Measurements from ENCODE around the gene NOP14.
"Not testable (repeated sequence)": the region's sequence is repeated elsewhere in the genome, so short reads cannot be mapped to it uniquely, and the experiment has no call there.

NOP14 gene

GRCh38 chr4:2961421-2961810 lies 1.8 kb downstream of the NOP14 start:
- no peak for DNase-seq

GRCh38 chr4:2960450-2960849 lies 2.8 kb downstream of the NOP14 start:
- not testable (repeated sequence) for DNase-seq

- no peak for DNase-seq
Measured at GRCh38 chr4:2958446-2958845, 4.8 kb downstream of the NOP14 start.

GRCh38 chr4:2955186-2956044 lies 7.8 kb downstream of the NOP14 start:
- DNase-seq, result not testable (repeated sequence)

- DNase-seq, result no peak
Measured at GRCh38 chr4:2954358-2955185, 8.6 kb downstream of the NOP14 start.

- no peak for DNase-seq
Measured at GRCh38 chr4:2953496-2953895, 9.7 kb downstream of the NOP14 start.

- no peak for DNase-seq
Measured at GRCh38 chr4:2950221-2950989, 12.8 kb downstream of the NOP14 start.

GRCh38 chr4:2949782-2950125 lies 13.5 kb downstream of the NOP14 start:
- no peak for DNase-seq

GRCh38 chr4:2948895-2949781 lies 14.1 kb downstream of the NOP14 start:
- no peak for DNase-seq

GRCh38 chr4:2947926-2948325 lies 15.3 kb downstream of the NOP14 start:
- DNase-seq, result no peak

GRCh38 chr4:2946812-2947600 lies 16.2 kb downstream of the NOP14 start:
- DNase-seq, result no peak

- DNase-seq, result not testable (repeated sequence)
Measured at GRCh38 chr4:2945619-2946604, 17.3 kb downstream of the NOP14 start.

- no peak for DNase-seq
Measured at GRCh38 chr4:2944586-2945526, 18.4 kb downstream of the NOP14 start.

- no peak for DNase-seq
Measured at GRCh38 chr4:2944091-2944482, 19.1 kb downstream of the NOP14 start.

- DNase-seq, result no peak
Measured at GRCh38 chr4:2943364-2944090, 19.7 kb downstream of the NOP14 start.

- no peak for DNase-seq
Measured at GRCh38 chr4:2942532-2943363, 20.5 kb downstream of the NOP14 start.

GRCh38 chr4:2942037-2942531 lies 21.1 kb downstream of the NOP14 start:
- no peak for DNase-seq

Data from HCEC 1CT (cell line).